ENCODE measurements around the gene DYNLRB2.

The DYNLRB2 gene

GRCh38 chr16:80586476-80586875 lies 45.7 kb downstream of the DYNLRB2 start:
- Histone ChIP-seq H3K79me2 (no peaks in the 10 kb centered on the region), H3K27me3 (ENCODE audit: control insufficient read depth, insufficient read depth, low read length) (no peaks in the 10 kb centered on the region), H3K36me3 (ENCODE audit: control insufficient read depth, insufficient read depth, low read length) (no peaks in the 10 kb centered on the region), H3K4me3 (ENCODE audit: low read depth, low read length) (no peak overlapping the region), H3K4me2 (ENCODE audit: low read length) (no peak overlapping the region), H3K9ac (no peak overlapping the region), H2AFZ (no peak overlapping the region), H3K27ac (no peak overlapping the region), H3K4me1 (no peaks in the 10 kb centered on the region), H3K9me3 (ENCODE audit: control insufficient read depth, low read length) (no peaks in the 10 kb centered on the region)
- TF ChIP-seq, protein P1, sequence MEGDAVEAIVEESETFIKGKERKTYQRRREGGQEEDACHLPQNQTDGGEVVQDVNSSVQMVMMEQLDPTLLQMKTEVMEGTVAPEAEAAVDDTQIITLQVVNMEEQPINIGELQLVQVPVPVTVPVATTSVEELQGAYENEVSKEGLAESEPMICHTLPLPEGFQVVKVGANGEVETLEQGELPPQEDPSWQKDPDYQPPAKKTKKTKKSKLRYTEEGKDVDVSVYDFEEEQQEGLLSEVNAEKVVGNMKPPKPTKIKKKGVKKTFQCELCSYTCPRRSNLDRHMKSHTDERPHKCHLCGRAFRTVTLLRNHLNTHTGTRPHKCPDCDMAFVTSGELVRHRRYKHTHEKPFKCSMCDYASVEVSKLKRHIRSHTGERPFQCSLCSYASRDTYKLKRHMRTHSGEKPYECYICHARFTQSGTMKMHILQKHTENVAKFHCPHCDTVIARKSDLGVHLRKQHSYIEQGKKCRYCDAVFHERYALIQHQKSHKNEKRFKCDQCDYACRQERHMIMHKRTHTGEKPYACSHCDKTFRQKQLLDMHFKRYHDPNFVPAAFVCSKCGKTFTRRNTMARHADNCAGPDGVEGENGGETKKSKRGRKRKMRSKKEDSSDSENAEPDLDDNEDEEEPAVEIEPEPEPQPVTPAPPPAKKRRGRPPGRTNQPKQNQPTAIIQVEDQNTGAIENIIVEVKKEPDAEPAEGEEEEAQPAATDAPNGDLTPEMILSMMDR (IDR thresholded peaks at IDR 0.05): no peak

DNA sequence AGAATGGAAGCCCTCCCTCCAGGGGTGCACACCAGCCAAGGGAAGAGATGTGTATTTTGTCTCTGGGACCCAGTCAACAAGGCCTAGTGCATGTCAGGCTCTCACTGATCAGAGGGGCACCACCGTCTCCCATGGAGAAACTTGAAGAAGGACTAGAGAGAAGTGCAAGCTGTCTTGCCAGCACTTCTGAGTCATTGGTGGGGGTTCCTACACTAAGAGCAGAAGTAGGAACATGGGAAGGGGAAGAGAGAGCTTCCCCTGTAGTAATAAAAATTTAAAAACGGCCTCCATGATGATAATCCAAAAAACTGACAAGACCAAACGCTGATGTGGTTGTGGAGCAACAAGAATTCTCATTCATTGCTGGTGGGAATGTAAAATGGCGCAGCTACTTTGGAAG lies 46.3 kb downstream of the DYNLRB2 start:
- Histone ChIP-seq H2AFZ (no peak overlapping the region), H3K27me3 (ENCODE audit: control insufficient read depth, insufficient read depth, low read length) (no peaks in the 10 kb centered on the region), H3K27ac (no peak overlapping the region)

GRCh38 chr16:80591071-80591915 lies 50.5 kb downstream of the DYNLRB2 start:
- no peak overlapping the region for H3K4me3 ChIP-seq (ENCODE audit: low read depth, low read length)
- no peak overlapping the region for H3K27ac ChIP-seq
- TF ChIP-seq, protein P1 (IDR thresholded peaks at IDR 0.05): no peak

More for the DNA sequence above, 46.3 kb downstream of the DYNLRB2 start:
- H3K9ac ChIP-seq: no peak overlapping the region
- no peaks in the 10 kb centered on the region for H3K79me2 ChIP-seq
- TF ChIP-seq, protein P1 (IDR thresholded peaks at IDR 0.05): no peak
- H3K36me3 ChIP-seq (ENCODE audit: control insufficient read depth, insufficient read depth, low read length): no peaks in the 10 kb centered on the region
- no peak overlapping the region for H3K4me2 ChIP-seq (ENCODE audit: low read length)
- H3K9me3 ChIP-seq (ENCODE audit: control insufficient read depth, low read length): no peaks in the 10 kb centered on the region
- H3K4me1 ChIP-seq: no peaks in the 10 kb centered on the region
- H3K4me3 ChIP-seq (ENCODE audit: low read depth, low read length): no peak overlapping the region

DNA sequence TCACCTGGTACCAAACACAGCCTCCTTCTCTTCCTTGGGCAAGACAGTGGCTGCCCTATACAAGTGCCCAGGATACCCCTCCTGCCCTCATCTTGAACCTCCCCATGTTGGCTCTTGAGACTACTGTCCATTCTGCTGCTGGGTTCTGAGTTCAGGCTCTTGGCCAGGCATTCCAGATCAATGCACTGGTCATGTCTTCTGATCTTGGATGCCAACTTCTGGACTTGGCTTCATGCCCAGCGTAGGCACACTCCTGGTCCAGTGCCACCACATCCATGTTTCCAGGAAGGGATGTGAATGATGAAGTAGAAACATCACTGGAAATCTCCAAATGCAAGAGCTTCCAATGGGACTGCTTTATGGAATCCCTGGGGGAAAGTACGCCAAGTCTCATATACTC lies 51.5 kb downstream of the DYNLRB2 start:
- Histone ChIP-seq H3K4me2 (ENCODE audit: low read length) (no peak overlapping the region), H3K79me2 (no peaks in the 10 kb centered on the region), H3K36me3 (ENCODE audit: control insufficient read depth, insufficient read depth, low read length) (no peaks in the 10 kb centered on the region), H3K27ac (no peak overlapping the region), H3K27me3 (ENCODE audit: control insufficient read depth, insufficient read depth, low read length) (no peaks in the 10 kb centered on the region), H3K9ac (no peak overlapping the region), H3K4me1 (no peaks in the 10 kb centered on the region), H3K4me3 (ENCODE audit: low read depth, low read length) (no peak overlapping the region), H2AFZ (no peak overlapping the region), H3K9me3 (ENCODE audit: control insufficient read depth, low read length) (no peaks in the 10 kb centered on the region)
- TF ChIP-seq, protein P1 (IDR thresholded peaks at IDR 0.05): no peak

More at GRCh38 chr16:80591071-80591915, 50.5 kb downstream of the DYNLRB2 start:
- no peaks in the 10 kb centered on the region for H3K27me3 ChIP-seq (ENCODE audit: control insufficient read depth, insufficient read depth, low read length)
- H3K4me1 ChIP-seq: no peaks in the 10 kb centered on the region
- no peaks in the 10 kb centered on the region for H3K36me3 ChIP-seq (ENCODE audit: control insufficient read depth, insufficient read depth, low read length)
- no peak overlapping the region for H3K4me2 ChIP-seq (ENCODE audit: low read length)
- H3K9me3 ChIP-seq (ENCODE audit: control insufficient read depth, low read length): no peaks in the 10 kb centered on the region
- H2AFZ ChIP-seq: no peak overlapping the region
- no peak overlapping the region for H3K9ac ChIP-seq
- no peaks in the 10 kb centered on the region for H3K79me2 ChIP-seq

- TF ChIP-seq, protein P1 (IDR thresholded peaks at IDR 0.05): no peak
- Histone ChIP-seq H3K27ac (no peak overlapping the region), H3K9me3 (ENCODE audit: control insufficient read depth, low read length) (no peaks in the 10 kb centered on the region), H3K27me3 (ENCODE audit: control insufficient read depth, insufficient read depth, low read length) (no peaks in the 10 kb centered on the region), H3K4me2 (ENCODE audit: low read length) (no peak overlapping the region), H3K9ac (no peak overlapping the region), H3K36me3 (ENCODE audit: control insufficient read depth, insufficient read depth, low read length) (no peaks in the 10 kb centered on the region), H2AFZ (no peak overlapping the region), H3K4me1 (no peaks in the 10 kb centered on the region), H3K79me2 (no peaks in the 10 kb centered on the region), H3K4me3 (ENCODE audit: low read depth, low read length) (no peak overlapping the region)
These were observed 54.0 kb downstream of the DYNLRB2 start for GRCh38 chr16:80594756-80595155.

All from parathyroid adenoma (tissue), 2 donors.